Upper lobe of left lung (tissue), 6 donors: ENCODE measurements around the gene BLID. TPM values are rescaled to one million over a fixed set of nuclear protein-coding genes. Genes with fewer than 3 reads are reported as not detected.

Experiments
- small RNA-seq, 4 donors: library from RNA; depleted of rRNA; stranded (forward); fragments of <200 nt; gene quantifications; one replicate each; pipeline ENCODE3, GENCODE V24; 2016
- total RNA-seq, 6 donors: library from RNA; depleted of rRNA in 4 of 6; stranded (reverse); fragments of >200 nt in 4 of 6; gene quantifications; one replicate each; pipeline versions ENCODE4 v1.1.0 to v1.2.1, GENCODE V29; 2016 to 2021
- donor health status: DM: no; HTN: no; CAD: no; lungs with moderate emphysema.
- donor health status: DM: no; HTN: yes; CAD: no; lungs with severe emphysema.

Gene BLID
- total RNA-seq, 6 donors from 2014 or later, result 0.30 to 6.3 TPM; not detected in 4

Small RNA genes lying within 50 kb of the gene (small RNA-seq; reads per million reads assigned to genes)
- 773 to 1,481 (median 1,038) reads per million in 4 donors for gene MIR100
- 14.9 to 36.8 (median 28.5) reads per million in 4 donors for gene MIR125B1
- 11.8 to 16.7 (median 13.2) reads per million in 4 donors for gene MIRLET7A2
